ENCODE data around the gene HSDL1. TPM values are rescaled to one million over a fixed set of nuclear protein-coding genes. Genes with fewer than 3 reads are reported as not detected.

HSDL1 gene
- total RNA-seq, 1 donor from 2014 or later = 68.2 TPM

GRCh38 chr16:84169765-84170310 lies 24.9 kb upstream of the HSDL1 start:
- TF ChIP-seq CTCF (conservative IDR thresholded peaks at IDR 0.05) = no peak
- Mint-ChIP-seq H3K4me1 (no peaks in the 10 kb centered on the region), H3K4me3 (no peak overlapping the region), H3K36me3 (ENCODE audit: low read depth) (no peaks in the 10 kb centered on the region), H3K27ac (ENCODE audit: unreplicated experiment) (no peak overlapping the region), H3K27me3 (ENCODE audit: low read depth) (peaks cover 8% of the 10 kb centered on the region), H3K9me3 (no peaks in the 10 kb centered on the region)
- DNase-seq (ENCODE audit: low read depth, low spot score) = no peak

GRCh38 chr16:84166796-84167695 lies 22.1 kb upstream of the HSDL1 start:
- Mint-ChIP-seq H3K36me3 (ENCODE audit: low read depth) (no peaks in the 10 kb centered on the region), H3K27ac (ENCODE audit: unreplicated experiment) (peak overlapping the region; percentile 43), H3K9me3 (no peaks in the 10 kb centered on the region), H3K4me3 (no peak overlapping the region), H3K27me3 (ENCODE audit: low read depth) (peaks cover 11% of the 10 kb centered on the region), H3K4me1 (no peaks in the 10 kb centered on the region)
- TF ChIP-seq CTCF (conservative IDR thresholded peaks at IDR 0.05) = no peak
- DNase-seq (ENCODE audit: low read depth, low spot score) = no peak

- H3K9me3 Mint-ChIP-seq = no peaks in the 10 kb centered on the region
- no peak overlapping the region for H3K4me3 Mint-ChIP-seq
- DNase-seq (ENCODE audit: low read depth, low spot score) = no peak
- peaks cover 14% of the 10 kb centered on the region for H3K27me3 Mint-ChIP-seq (ENCODE audit: low read depth)
- no peak for TF ChIP-seq CTCF (conservative IDR thresholded peaks at IDR 0.05)
- H3K27ac Mint-ChIP-seq (ENCODE audit: unreplicated experiment) = peak overlapping the region; percentile 46
- H3K4me1 Mint-ChIP-seq = no peaks in the 10 kb centered on the region
- no peaks in the 10 kb centered on the region for H3K36me3 Mint-ChIP-seq (ENCODE audit: low read depth)
Measured at GRCh38 chr16:84165746-84166145, 20.8 kb upstream of the HSDL1 start.

GRCh38 chr16:84161801-84162200 lies 16.8 kb upstream of the HSDL1 start:
- no peak for DNase-seq (ENCODE audit: low read depth, low spot score)
- H3K27me3 Mint-ChIP-seq (ENCODE audit: low read depth) = peaks cover 27% of the 10 kb centered on the region
- H3K27ac Mint-ChIP-seq (ENCODE audit: unreplicated experiment) = no peak overlapping the region
- TF ChIP-seq CTCF (conservative IDR thresholded peaks at IDR 0.05) = no peak
- no peaks in the 10 kb centered on the region for H3K36me3 Mint-ChIP-seq (ENCODE audit: low read depth)
- H3K4me1 Mint-ChIP-seq = no peaks in the 10 kb centered on the region
- H3K4me3 Mint-ChIP-seq = no peak overlapping the region
- H3K9me3 Mint-ChIP-seq = no peaks in the 10 kb centered on the region

GRCh38 chr16:84161037-84161436 lies 16.1 kb upstream of the HSDL1 start:
- no peak for TF ChIP-seq CTCF (conservative IDR thresholded peaks at IDR 0.05)
- peaks cover 27% of the 10 kb centered on the region for H3K27me3 Mint-ChIP-seq (ENCODE audit: low read depth)
- no peak overlapping the region for H3K27ac Mint-ChIP-seq (ENCODE audit: unreplicated experiment)
- no peak for DNase-seq (ENCODE audit: low read depth, low spot score)
- no peaks in the 10 kb centered on the region for H3K36me3 Mint-ChIP-seq (ENCODE audit: low read depth)
- H3K9me3 Mint-ChIP-seq = no peaks in the 10 kb centered on the region
- H3K4me1 Mint-ChIP-seq = no peaks in the 10 kb centered on the region
- no peak overlapping the region for H3K4me3 Mint-ChIP-seq
